A673 (cell line): ENCODE measurements around the gene NSL1. TPM values are rescaled to one million over a fixed set of nuclear protein-coding genes. Genes with fewer than 3 reads are reported as not detected.

Experiments used
- BruUV-seq: library from RNA; stranded (reverse); fragments of 400-500 nt; replicated peaks from 2 replicates; lab custom pipeline; 2021; lab: Mats Ljungman, UMichigan
- CTCF ChIA-PET: fragments of 300-600 bp; sonication (Branson Sonifier 250); formaldehyde crosslinking; loops from one replicate; lab custom pipeline; 2022; ENCODE audit warnings: antibody characterized with exemption; lab: Charles Lee
- POLR2A ChIA-PET: fragments of 300-600 bp; sonication (Branson Sonifier 250); formaldehyde crosslinking; loops from one replicate; lab custom pipeline; 2022; ENCODE audit warnings: antibody characterized with exemption; ENCODE audit not compliant: low non-redundant PET; lab: Charles Lee
- DNase-seq: peaks from one replicate; pipeline ENCODE4 v3.0.0-alpha.2; 2015; ENCODE audit warnings: low spot score
- H3K27ac ChIP-seq: fragments of 200-600 bp; sonication (generic); 2 replicates; pipeline ENCODE4 v1.5.1; 2016; ENCODE audit warnings: mixed run types, low read depth, mild to moderate bottlenecking, mixed read lengths, antibody characterized with exemption, low read length; ENCODE audit not compliant: poor library complexity, severe bottlenecking
- H3K27me3 ChIP-seq: fragments of 200-600 bp; sonication (generic); replicated peaks from 2 replicates; pipeline ENCODE4 v1.6.1; 2017; ENCODE audit warnings: mixed run types, low read depth, mild to moderate bottlenecking, mixed read lengths, antibody characterized with exemption, low read length; ENCODE audit not compliant: insufficient read depth, poor library complexity
- H3K36me3 ChIP-seq: fragments of 200-600 bp; sonication (generic); 2 replicates; pipeline ENCODE4 v1.6.1; 2016; ENCODE audit warnings: mixed run types, mild to moderate bottlenecking, mixed read lengths, antibody characterized with exemption, low read length; ENCODE audit not compliant: insufficient read depth, poor library complexity, severe bottlenecking
- H3K4me1 ChIP-seq: fragments of 200-600 bp; sonication (generic); 2 replicates; pipeline ENCODE4 v1.6.1; 2017; ENCODE audit warnings: mixed run types, mild to moderate bottlenecking, mixed read lengths, antibody characterized with exemption, low read length; ENCODE audit not compliant: insufficient read depth, poor library complexity, severe bottlenecking
- H3K4me3 ChIP-seq: fragments of 200-600 bp; sonication (generic); 2 replicates; pipeline ENCODE4 v1.5.1; 2016; ENCODE audit warnings: low read depth, mixed run types, mild to moderate bottlenecking, mixed read lengths, low read length; ENCODE audit not compliant: poor library complexity, severe bottlenecking
- H3K9me3 ChIP-seq: fragments of 200-600 bp; sonication (generic); 2 replicates; pipeline ENCODE4 v1.6.1; 2016; ENCODE audit warnings: mixed run types, low read depth, mild to moderate bottlenecking, mixed read lengths, antibody characterized with exemption, low read length; ENCODE audit not compliant: poor library complexity, severe bottlenecking
- EZH2 ChIP-seq: fragments of 200-600 bp; sonication (generic); IDR thresholded peaks from 2 replicates; pipeline ENCODE4 v1.6.1; 2017; ENCODE audit warnings: borderline replicate concordance, low read depth, mild to moderate bottlenecking, mixed read lengths, antibody characterized with exemption, low read length; ENCODE audit not compliant: poor library complexity, severe bottlenecking
- intact Hi-C: fragments of 100-400 bp; cut with micrococcal nuclease; formaldehyde crosslinking; loops from one replicate; pipeline ENCODE4 v1.10.0; 2022; ENCODE audit not compliant: unreplicated experiment
- total RNA-seq: library from RNA; stranded (reverse); gene quantifications from 2 replicates; pipeline ENCODE4 v1.2.3, GENCODE V29; 2021
- TF ChIP-seq, protein P1 (sequence below): fragments of 300-800, 200-600 bp; sonication (generic); conservative IDR thresholded peaks from 2 replicates; pipeline ENCODE4 v1.5.1; 2017; ENCODE audit warnings: low read depth, mild to moderate bottlenecking, antibody characterized with exemption, low read length, moderate library complexity, mixed read lengths

NSL1 gene
- total RNA-seq, 1 experiment from 2014 or later, result 48.5 TPM

DNA sequence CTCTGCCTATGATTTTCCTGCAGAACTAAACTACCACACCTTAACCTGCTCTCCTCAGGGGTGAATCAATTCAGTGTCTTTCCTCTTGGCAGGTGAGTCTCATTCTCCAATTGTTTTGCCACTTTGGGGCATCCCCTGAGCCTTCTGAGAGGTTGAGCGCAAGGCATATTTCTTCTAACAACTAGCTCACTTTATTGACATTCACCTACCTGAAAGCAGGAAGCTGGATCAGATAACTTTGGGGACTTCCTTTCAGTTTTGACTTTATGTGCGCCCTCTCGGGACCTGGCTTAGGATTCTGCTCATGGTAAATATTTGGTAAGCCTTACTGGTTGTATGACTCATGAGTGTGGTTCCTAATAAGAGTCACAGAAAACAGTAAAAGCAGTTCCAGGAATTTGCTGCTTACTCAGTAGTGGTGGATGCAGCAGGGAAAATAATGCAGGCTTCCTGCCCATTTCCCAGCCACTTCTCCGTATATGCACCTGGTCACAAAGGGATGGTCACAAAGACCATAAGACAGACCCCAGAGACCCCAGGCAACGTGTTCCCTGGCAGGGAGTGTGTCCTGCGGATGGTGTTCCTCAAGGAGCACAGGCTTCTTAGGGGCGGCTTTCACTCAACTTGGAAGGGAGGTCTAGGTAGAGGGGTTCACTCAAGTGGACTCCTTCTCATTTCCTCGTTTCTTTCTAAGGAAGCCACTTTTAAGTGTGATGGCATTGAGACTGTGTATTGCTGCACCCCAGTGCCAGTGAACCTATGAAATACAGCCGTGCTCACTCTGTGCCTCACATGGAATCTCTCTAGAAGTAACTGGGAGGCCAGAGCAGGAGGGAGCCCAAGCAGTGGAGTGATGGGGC is 70.0 kb downstream of the NSL1 start:
- POLR2A ChIA-PET, result no interaction called here
- Histone ChIP-seq H3K27me3 (no peaks in the 10 kb centered on the region), H3K36me3 (no peaks in the 10 kb centered on the region), H3K4me3 (no peak overlapping the region), H3K9me3 (no peaks in the 10 kb centered on the region), H3K27ac (peak overlapping the region; percentile 25), H3K4me1 (peaks cover 7% of the 10 kb centered on the region)
- DNase-seq, result peak; percentile 32
- no peak for TF ChIP-seq EZH2
- TF ChIP-seq, protein P1, sequence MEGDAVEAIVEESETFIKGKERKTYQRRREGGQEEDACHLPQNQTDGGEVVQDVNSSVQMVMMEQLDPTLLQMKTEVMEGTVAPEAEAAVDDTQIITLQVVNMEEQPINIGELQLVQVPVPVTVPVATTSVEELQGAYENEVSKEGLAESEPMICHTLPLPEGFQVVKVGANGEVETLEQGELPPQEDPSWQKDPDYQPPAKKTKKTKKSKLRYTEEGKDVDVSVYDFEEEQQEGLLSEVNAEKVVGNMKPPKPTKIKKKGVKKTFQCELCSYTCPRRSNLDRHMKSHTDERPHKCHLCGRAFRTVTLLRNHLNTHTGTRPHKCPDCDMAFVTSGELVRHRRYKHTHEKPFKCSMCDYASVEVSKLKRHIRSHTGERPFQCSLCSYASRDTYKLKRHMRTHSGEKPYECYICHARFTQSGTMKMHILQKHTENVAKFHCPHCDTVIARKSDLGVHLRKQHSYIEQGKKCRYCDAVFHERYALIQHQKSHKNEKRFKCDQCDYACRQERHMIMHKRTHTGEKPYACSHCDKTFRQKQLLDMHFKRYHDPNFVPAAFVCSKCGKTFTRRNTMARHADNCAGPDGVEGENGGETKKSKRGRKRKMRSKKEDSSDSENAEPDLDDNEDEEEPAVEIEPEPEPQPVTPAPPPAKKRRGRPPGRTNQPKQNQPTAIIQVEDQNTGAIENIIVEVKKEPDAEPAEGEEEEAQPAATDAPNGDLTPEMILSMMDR, result no peak
- BruUV-seq, result no TSS peak
- intact Hi-C loops, result no loop called here
- CTCF ChIA-PET, result interaction anchor here (0.8 kb wide), 1 partner anchor 113 kb away, joined by 8 read pairs; the partner anchor contains the start of gene ATF3

DNA sequence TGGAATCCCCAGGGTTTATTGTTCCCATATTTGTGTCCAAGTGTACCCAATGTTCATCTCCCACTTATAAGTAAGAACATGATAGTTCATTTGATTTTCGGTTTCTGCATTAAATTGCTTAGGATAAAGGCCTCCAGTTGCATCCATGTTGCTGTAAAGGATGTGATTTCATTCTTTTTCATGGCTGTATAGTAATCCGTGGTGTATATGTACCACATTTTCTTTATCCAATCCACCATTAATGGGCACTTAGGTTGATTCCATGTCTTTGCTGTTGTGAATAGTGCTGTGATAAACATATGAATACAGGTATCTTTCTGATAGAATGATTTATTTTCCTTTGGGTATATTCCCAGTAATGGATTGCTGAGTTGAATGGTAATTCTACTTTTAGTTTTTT is 71.9 kb downstream of the NSL1 start:
- Histone ChIP-seq H3K36me3 (no peaks in the 10 kb centered on the region), H3K9me3 (no peaks in the 10 kb centered on the region), H3K27ac (no peak overlapping the region), H3K4me3 (no peak overlapping the region), H3K27me3 (no peaks in the 10 kb centered on the region), H3K4me1 (peaks cover 7% of the 10 kb centered on the region)
- no peak for TF ChIP-seq EZH2
- TF ChIP-seq, protein P1, result no peak
- BruUV-seq, result no TSS peak
- intact Hi-C loops, result no loop called here
- ChIA-PET POLR2A (no interaction called here), CTCF (no interaction called here)
- DNase-seq, result no peak

- intact Hi-C loops, result no loop called here
- POLR2A ChIA-PET, result no interaction called here
Measured at GRCh38 chr1:212718499-212718898, 73.1 kb downstream of the NSL1 start.

More at GRCh38 chr1:212718499-212718898, 73.1 kb downstream of the NSL1 start:
- DNase-seq, result peak; percentile 70
- CTCF ChIA-PET, result no interaction called here
- H3K27me3 ChIP-seq, result no peaks in the 10 kb centered on the region
- no peak overlapping the region for H3K27ac ChIP-seq
- TF ChIP-seq, protein P1, result peak; percentile 50; the same call in 1 of the 2 replicates
- no peak for TF ChIP-seq EZH2
- H3K9me3 ChIP-seq, result no peaks in the 10 kb centered on the region
- H3K4me1 ChIP-seq, result peaks cover 7% of the 10 kb centered on the region
- no peaks in the 10 kb centered on the region for H3K36me3 ChIP-seq
- no TSS peak for BruUV-seq
- no peak overlapping the region for H3K4me3 ChIP-seq
